ENCODE measurements around the gene MAST2. TPM values are rescaled to one million over a fixed set of nuclear protein-coding genes. Genes with fewer than 3 reads are reported as not detected.

MAST2 gene
- total RNA-seq, 1 experiment from 2014 or later, result 41.9 TPM

DNA sequence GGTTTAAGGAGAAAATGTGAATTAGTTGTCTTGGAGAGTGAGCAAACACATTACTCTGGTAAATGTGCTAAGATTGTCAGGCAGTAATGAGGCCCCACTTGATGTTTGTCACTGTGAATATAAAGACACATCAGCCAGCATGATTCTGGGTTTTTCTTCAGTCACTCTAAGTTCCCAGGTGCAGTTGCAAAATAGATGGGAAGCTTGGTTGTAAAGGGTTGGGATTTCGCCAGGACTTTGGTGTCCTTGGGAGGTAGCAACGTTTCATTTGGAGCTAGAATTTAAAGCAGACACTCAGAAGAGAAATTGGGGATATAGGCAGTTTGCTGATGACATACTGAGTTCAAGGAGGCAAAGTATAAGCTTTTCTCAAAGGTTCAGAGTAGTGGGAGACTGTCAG is 154.3 kb downstream of the MAST2 start:
- no peak for DNase-seq (ENCODE audit: low read depth, low spot score)
- H3K9me3 ChIP-seq (ENCODE audit: control insufficient read depth in 1 of 2, insufficient read depth in 1 of 2, low read depth in 1 of 2, low read length in 2 of 2), result no peaks in the 10 kb centered on the region
- 0 out of 4 replicates have a peak, but pooled peaks cover 0 to 2% of the 10 kb centered on the region in 2 experiments for H3K36me3 ChIP-seq (ENCODE audit: control insufficient read depth in 1 of 2, insufficient read depth in 2 of 2, low read length in 2 of 2)
- H3K27ac ChIP-seq (ENCODE audit: low read depth, low read length), result no peak overlapping the region
- no peak overlapping the region for H3K9ac ChIP-seq (ENCODE audit: low read length)
- CTCF ChIA-PET, result no interaction called here
- peaks cover 11 to 24% of the 10 kb centered on the region in 2 experiments for H3K4me1 ChIP-seq (ENCODE audit: control insufficient read depth in 1 of 2, insufficient read depth in 2 of 2, low read length in 2 of 2)
- H2AFZ ChIP-seq (ENCODE audit: low read depth, low read length, poor library complexity, severe bottlenecking), result no peak overlapping the region
- H3K4me2 ChIP-seq (ENCODE audit: low read length), result no peak overlapping the region
- TF ChIP-seq, protein P1, sequence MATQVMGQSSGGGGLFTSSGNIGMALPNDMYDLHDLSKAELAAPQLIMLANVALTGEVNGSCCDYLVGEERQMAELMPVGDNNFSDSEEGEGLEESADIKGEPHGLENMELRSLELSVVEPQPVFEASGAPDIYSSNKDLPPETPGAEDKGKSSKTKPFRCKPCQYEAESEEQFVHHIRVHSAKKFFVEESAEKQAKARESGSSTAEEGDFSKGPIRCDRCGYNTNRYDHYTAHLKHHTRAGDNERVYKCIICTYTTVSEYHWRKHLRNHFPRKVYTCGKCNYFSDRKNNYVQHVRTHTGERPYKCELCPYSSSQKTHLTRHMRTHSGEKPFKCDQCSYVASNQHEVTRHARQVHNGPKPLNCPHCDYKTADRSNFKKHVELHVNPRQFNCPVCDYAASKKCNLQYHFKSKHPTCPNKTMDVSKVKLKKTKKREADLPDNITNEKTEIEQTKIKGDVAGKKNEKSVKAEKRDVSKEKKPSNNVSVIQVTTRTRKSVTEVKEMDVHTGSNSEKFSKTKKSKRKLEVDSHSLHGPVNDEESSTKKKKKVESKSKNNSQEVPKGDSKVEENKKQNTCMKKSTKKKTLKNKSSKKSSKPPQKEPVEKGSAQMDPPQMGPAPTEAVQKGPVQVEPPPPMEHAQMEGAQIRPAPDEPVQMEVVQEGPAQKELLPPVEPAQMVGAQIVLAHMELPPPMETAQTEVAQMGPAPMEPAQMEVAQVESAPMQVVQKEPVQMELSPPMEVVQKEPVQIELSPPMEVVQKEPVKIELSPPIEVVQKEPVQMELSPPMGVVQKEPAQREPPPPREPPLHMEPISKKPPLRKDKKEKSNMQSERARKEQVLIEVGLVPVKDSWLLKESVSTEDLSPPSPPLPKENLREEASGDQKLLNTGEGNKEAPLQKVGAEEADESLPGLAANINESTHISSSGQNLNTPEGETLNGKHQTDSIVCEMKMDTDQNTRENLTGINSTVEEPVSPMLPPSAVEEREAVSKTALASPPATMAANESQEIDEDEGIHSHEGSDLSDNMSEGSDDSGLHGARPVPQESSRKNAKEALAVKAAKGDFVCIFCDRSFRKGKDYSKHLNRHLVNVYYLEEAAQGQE (IDR thresholded peaks at IDR 0.05; ENCODE audit: low read depth), result no peak
- TF ChIP-seq SRF (IDR thresholded peaks at IDR 0.05; ENCODE audit: low read depth), result no peak
- TF ChIP-seq EGR1 (IDR thresholded peaks at IDR 0.05; ENCODE audit: low read depth), result no peak
- TF ChIP-seq CBX3 (IDR thresholded peaks at IDR 0.05; ENCODE audit: low read depth), result no peak
- no peak for TF ChIP-seq ELF1 (IDR thresholded peaks at IDR 0.05; ENCODE audit: borderline replicate concordance, low read depth)
- TF ChIP-seq EZH2 (IDR thresholded peaks at IDR 0.05), result no peak
- TF ChIP-seq CEBPB (IDR thresholded peaks at IDR 0.05; ENCODE audit: low read depth), result no peak
- TF ChIP-seq, protein P2, sequence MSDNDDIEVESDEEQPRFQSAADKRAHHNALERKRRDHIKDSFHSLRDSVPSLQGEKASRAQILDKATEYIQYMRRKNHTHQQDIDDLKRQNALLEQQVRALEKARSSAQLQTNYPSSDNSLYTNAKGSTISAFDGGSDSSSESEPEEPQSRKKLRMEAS (IDR thresholded peaks at IDR 0.05), result no peak
- TF ChIP-seq, protein P3, sequence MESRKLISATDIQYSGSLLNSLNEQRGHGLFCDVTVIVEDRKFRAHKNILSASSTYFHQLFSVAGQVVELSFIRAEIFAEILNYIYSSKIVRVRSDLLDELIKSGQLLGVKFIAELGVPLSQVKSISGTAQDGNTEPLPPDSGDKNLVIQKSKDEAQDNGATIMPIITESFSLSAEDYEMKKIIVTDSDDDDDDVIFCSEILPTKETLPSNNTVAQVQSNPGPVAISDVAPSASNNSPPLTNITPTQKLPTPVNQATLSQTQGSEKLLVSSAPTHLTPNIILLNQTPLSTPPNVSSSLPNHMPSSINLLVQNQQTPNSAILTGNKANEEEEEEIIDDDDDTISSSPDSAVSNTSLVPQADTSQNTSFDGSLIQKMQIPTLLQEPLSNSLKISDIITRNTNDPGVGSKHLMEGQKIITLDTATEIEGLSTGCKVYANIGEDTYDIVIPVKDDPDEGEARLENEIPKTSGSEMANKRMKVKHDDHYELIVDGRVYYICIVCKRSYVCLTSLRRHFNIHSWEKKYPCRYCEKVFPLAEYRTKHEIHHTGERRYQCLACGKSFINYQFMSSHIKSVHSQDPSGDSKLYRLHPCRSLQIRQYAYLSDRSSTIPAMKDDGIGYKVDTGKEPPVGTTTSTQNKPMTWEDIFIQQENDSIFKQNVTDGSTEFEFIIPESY (IDR thresholded peaks at IDR 0.05; ENCODE audit: extremely low read depth, insufficient replicate concordance, low read length), result no peak
- TF ChIP-seq RAD21 (IDR thresholded peaks at IDR 0.05; ENCODE audit: low read depth), result no peak
- TF ChIP-seq TCF7L2 (IDR thresholded peaks at IDR 0.05; ENCODE audit: borderline replicate concordance, extremely low read depth, insufficient read depth, insufficient read length), result no peak
- no peak for TF ChIP-seq JUND (IDR thresholded peaks at IDR 0.05)
- H3K4me3 ChIP-seq (replicated peaks in 1 of 2; ENCODE audit: low read depth in 1 of 2, low read length in 2 of 2), result no peak overlapping the region
- intact Hi-C loops (cut with micrococcal nuclease), result no loop called here
- RAD21 ChIA-PET (ENCODE audit: low non-redundant PET in 1 of 2, low total read pairs in 2 of 2, uncharacterized antibody in 2 of 2, unreplicated experiment in 2 of 2), result no interaction called here
- POLR2A ChIA-PET, result interaction anchor here (1.0 to 1.2 kb wide), 2 partner anchors 10 to 16 kb away, joined by 3 read pairs; no protein-coding TSS in a partner anchor
- no peak for ATAC-seq
- H4K20me1 ChIP-seq (ENCODE audit: insufficient read depth), result no peaks in the 10 kb centered on the region
- no peaks in the 10 kb centered on the region for H3K9me2 ChIP-seq (ENCODE audit: insufficient read depth)
- no TSS peak for BruUV-seq (replicated peaks)
- no peaks in the 10 kb centered on the region; the same call in 1 of the 2 replicates for H3K79me2 ChIP-seq (ENCODE audit: insufficient read depth, low read length)
- no peaks in the 10 kb centered on the region for H3K27me3 ChIP-seq (ENCODE audit: insufficient read depth, low read length)
